OCI-LY7 (cell line): Measurements from ENCODE around the gene TNFRSF11A. TPM values are rescaled to one million over a fixed set of nuclear protein-coding genes. Genes with fewer than 3 reads are reported as not detected.

Experiments
- BruUV-seq: library from RNA; stranded (reverse); fragments of 400-500 nt; replicated peaks from 2 replicates; lab custom pipeline; 2021; lab: Mats Ljungman, UMichigan
- CTCF ChIA-PET: fragments of 300-600 bp; sonication (Branson Sonifier 250); formaldehyde crosslinking; loops from one replicate; lab custom pipeline; 2022; ENCODE audit warnings: antibody characterized with exemption; ENCODE audit not compliant: unreplicated experiment; lab: Charles Lee
- POLR2A ChIA-PET: fragments of 300-600 bp; sonication (Branson Sonifier 250); formaldehyde crosslinking; loops from one replicate; lab custom pipeline; 2022; ENCODE audit warnings: antibody characterized with exemption; lab: Charles Lee
- DNase-seq: peaks from one replicate; pipeline ENCODE4 v3.0.0-alpha.2; 2015; ENCODE audit warnings: low spot score
- H2AFZ ChIP-seq: fragments of 200-600 bp; sonication (generic), shearing (Covaris generic); 2 replicates; pipeline ENCODE4 v1.6.1; 2014; ENCODE audit warnings: mild to moderate bottlenecking, antibody characterized with exemption, low read length, moderate library complexity
- H3K27ac ChIP-seq: fragments of 200-600 bp; sonication (generic); 2 replicates; pipeline ENCODE4 v1.5.1; 2014; ENCODE audit warnings: mixed run types, low read depth, mild to moderate bottlenecking, moderate library complexity, low read length, inconsistent platforms; ENCODE audit not compliant: poor library complexity, severe bottlenecking
- H3K36me3 ChIP-seq: fragments of 200-600 bp; sonication (generic); 2 replicates; pipeline ENCODE4 v1.6.1; 2014; ENCODE audit warnings: mild to moderate bottlenecking, antibody characterized with exemption, low read length, moderate library complexity, mixed read lengths; ENCODE audit not compliant: insufficient read depth
- H3K4me1 ChIP-seq: fragments of 200-600 bp; sonication (generic); 2 replicates; pipeline ENCODE4 v1.5.1; 2014; ENCODE audit warnings: mild to moderate bottlenecking, low read length; ENCODE audit not compliant: insufficient read depth, poor library complexity, severe bottlenecking
- H3K4me2 ChIP-seq: fragments of 200-600 bp; sonication (generic); 2 replicates; pipeline ENCODE4 v1.6.1; 2014; ENCODE audit warnings: mild to moderate bottlenecking, low read length
- H3K4me3 ChIP-seq: fragments of 200-600 bp; sonication (generic); 2 replicates; pipeline ENCODE4 v1.5.1; 2014; ENCODE audit warnings: mild to moderate bottlenecking, low read depth, low read length; ENCODE audit not compliant: poor library complexity, severe bottlenecking
- H3K79me2 ChIP-seq: fragments of 200-600 bp; sonication (generic); 2 replicates; pipeline ENCODE4 v1.6.1; 2016; ENCODE audit warnings: low read depth, mild to moderate bottlenecking, low read length, moderate library complexity, mixed read lengths; ENCODE audit not compliant: insufficient read depth
- H3K9me2 ChIP-seq: fragments of 200-600 bp; sonication (generic); 2 replicates; pipeline ENCODE4 v1.6.1; 2016; ENCODE audit warnings: mild to moderate bottlenecking, low read length, mixed read lengths; ENCODE audit not compliant: insufficient read depth
- H3K9me3 ChIP-seq: fragments of 200-600 bp; sonication (generic); 2 replicates; pipeline ENCODE4 v1.6.1; 2014; ENCODE audit warnings: mild to moderate bottlenecking, mixed run types, low read length, mixed read lengths
- H4K20me1 ChIP-seq: fragments of 200-600 bp; sonication (generic); 2 replicates; pipeline ENCODE4 v1.6.1; 2014; ENCODE audit warnings: mild to moderate bottlenecking, antibody characterized with exemption, low read length, moderate library complexity, mixed read lengths; ENCODE audit not compliant: insufficient read depth
- CTCF ChIP-seq: fragments of 200-600 bp; sonication (generic); conservative IDR thresholded peaks from 2 replicates; pipeline ENCODE4 v1.5.1; 2014; ENCODE audit warnings: mild to moderate bottlenecking, antibody characterized with exemption, low read length, moderate library complexity, mixed read lengths
- EZH2phosphoT487 ChIP-seq: fragments of 200-600 bp; sonication (generic); IDR thresholded peaks from 2 replicates; pipeline ENCODE4 v1.6.1; 2018; ENCODE audit warnings: low read depth, borderline replicate concordance, mild to moderate bottlenecking, mixed run types, antibody characterized with exemption, low read length, moderate library complexity, mixed read lengths
- intact Hi-C: fragments of 100-400 bp; cut with micrococcal nuclease; formaldehyde crosslinking; loops from one replicate; pipeline ENCODE4 v1.10.0; 2022; ENCODE audit not compliant: unreplicated experiment
- total RNA-seq, 2 experiments: library from RNA; depleted of rRNA in 1 of 2; stranded (reverse); fragments of >200 nt in 1 of 2; shearing (Covaris generic) in 1 of 2; gene quantifications; 2 replicates each; pipeline ENCODE4 v1.2.3, GENCODE V29; 2014 to 2022

Gene TNFRSF11A
- total RNA-seq, 2 experiments from 2014 or later, result not detected

GRCh38 chr18:62279561-62279960 is 45.5 kb upstream of the TNFRSF11A start:
- POLR2A ChIA-PET, result interaction anchor here (0.6 kb wide), 2 partner anchors 49 to 297 kb away, joined by 3 read pairs; no protein-coding TSS in a partner anchor
- intact Hi-C loops, result no loop called here

DNA sequence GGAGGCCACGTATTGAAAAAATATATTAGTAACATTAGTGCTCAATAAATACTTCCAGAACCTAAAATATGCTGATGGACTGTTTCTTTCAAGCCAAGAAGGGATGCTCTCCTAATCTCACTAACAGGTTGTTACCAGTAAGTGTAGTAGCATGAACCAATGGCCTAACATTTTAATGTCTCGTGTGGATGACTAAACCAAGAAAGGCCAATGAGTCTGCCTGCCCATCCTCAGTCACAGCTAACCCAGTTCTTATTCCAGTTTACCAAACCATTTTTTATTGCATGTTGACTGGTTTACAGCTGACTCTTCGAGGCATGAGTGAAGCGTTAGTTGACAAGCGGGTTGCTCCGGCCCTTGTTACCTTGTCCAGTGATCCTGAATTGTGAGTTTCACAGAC is 45.1 kb upstream of the TNFRSF11A start:
- H3K9me2 ChIP-seq, result no peaks in the 10 kb centered on the region
- H3K27ac ChIP-seq, result no peak overlapping the region
- no peak overlapping the region for H3K4me2 ChIP-seq
- H3K4me3 ChIP-seq, result no peak overlapping the region
- intact Hi-C loops, result no loop called here
- TF ChIP-seq EZH2phosphoT487, result no peak
- no peak for TF ChIP-seq CTCF
- no TSS peak for BruUV-seq
- DNase-seq, result no peak
- no peaks in the 10 kb centered on the region for H3K9me3 ChIP-seq
- ChIA-PET POLR2A (no interaction called here), CTCF (no interaction called here)
- H3K4me1 ChIP-seq, result no peaks in the 10 kb centered on the region
- H3K79me2 ChIP-seq, result no peaks in the 10 kb centered on the region
- H2AFZ ChIP-seq, result no peak overlapping the region
- H3K36me3 ChIP-seq, result peaks cover 26% of the 10 kb centered on the region
- no peaks in the 10 kb centered on the region for H4K20me1 ChIP-seq

More at GRCh38 chr18:62279561-62279960, 45.5 kb upstream of the TNFRSF11A start:
- BruUV-seq, result no TSS peak
- Histone ChIP-seq H3K4me3 (no peak overlapping the region), H3K9me2 (no peaks in the 10 kb centered on the region), H3K27ac (no peak overlapping the region), H3K36me3 (peaks cover 25% of the 10 kb centered on the region), H2AFZ (no peak overlapping the region), H4K20me1 (no peaks in the 10 kb centered on the region), H3K9me3 (no peaks in the 10 kb centered on the region), H3K79me2 (no peaks in the 10 kb centered on the region), H3K4me2 (no peak overlapping the region), H3K4me1 (no peaks in the 10 kb centered on the region)
- TF ChIP-seq CTCF, result no peak
- TF ChIP-seq EZH2phosphoT487, result no peak
- no peak for DNase-seq
- CTCF ChIA-PET, result no interaction called here

- no peaks in the 10 kb centered on the region for H4K20me1 ChIP-seq
- H3K4me1 ChIP-seq, result no peaks in the 10 kb centered on the region
- CTCF ChIA-PET, result no interaction called here
- no peaks in the 10 kb centered on the region for H3K9me2 ChIP-seq
- no peaks in the 10 kb centered on the region for H3K79me2 ChIP-seq
- H2AFZ ChIP-seq, result no peak overlapping the region
- no peak overlapping the region for H3K4me3 ChIP-seq
- no peaks in the 10 kb centered on the region for H3K9me3 ChIP-seq
- no peak for DNase-seq
- no peak for TF ChIP-seq CTCF
- TF ChIP-seq EZH2phosphoT487, result no peak
- intact Hi-C loops, result no loop called here
- H3K4me2 ChIP-seq, result no peak overlapping the region
- POLR2A ChIA-PET, result no interaction called here
- no TSS peak for BruUV-seq
- H3K36me3 ChIP-seq, result peaks cover 31% of the 10 kb centered on the region
- no peak overlapping the region for H3K27ac ChIP-seq
Measured at GRCh38 chr18:62280786-62281185, 44.3 kb upstream of the TNFRSF11A start.
